HepG2 (cell line): ENCODE data around the gene GRIK1.

ENCODE experiments used
- ATF1 ChIP-seq: IDR thresholded peaks from 2 replicates; pipeline ENCODE4 v1.6.1; 2016; ENCODE audit warnings: mild to moderate bottlenecking, control low read depth
- CHCHD3 ChIP-seq: sonication (generic); formaldehyde crosslinking; IDR thresholded peaks from 2 replicates; pipeline ENCODE4 v1.8.0; 2022; ENCODE audit warnings: mild to moderate bottlenecking, missing genetic modification reagents, moderate library complexity
- EZH2 ChIP-seq: conservative IDR thresholded peaks from 2 replicates; pipeline ENCODE4 v1.6.1; 2012; ENCODE audit warnings: mild to moderate bottlenecking, low read depth, low read length, moderate library complexity
- KAT2B ChIP-seq: fragments of 150-350 bp; IDR thresholded peaks from 2 replicates; pipeline ENCODE4 v1.6.1; 2014; ENCODE audit warnings: low read depth, low read length, borderline replicate concordance
- MTF1 ChIP-seq: sonication (generic); formaldehyde crosslinking; IDR thresholded peaks from 2 replicates; pipeline ENCODE4 v1.5.0; 2020; ENCODE audit warnings: missing genetic modification reagents
- NBN ChIP-seq: fragments of 450-650 bp; conservative IDR thresholded peaks from 2 replicates; pipeline ENCODE4 v1.6.1; 2017
- NR1H2 ChIP-seq: sonication (generic); formaldehyde crosslinking; IDR thresholded peaks from 2 replicates; pipeline ENCODE4 v1.8.1; 2022; ENCODE audit warnings: low read depth, missing genetic modification reagents, borderline replicate concordance
- SIX4 ChIP-seq: sonication (generic); formaldehyde crosslinking; IDR thresholded peaks from 2 replicates; pipeline ENCODE4 v1.4.0; 2020; ENCODE audit warnings: missing genetic modification reagents
- TF ChIP-seq, protein P1 (sequence below): sonication (generic); formaldehyde crosslinking; IDR thresholded peaks from 2 replicates; pipeline ENCODE4 v1.5.0; 2020; ENCODE audit warnings: mild to moderate bottlenecking, missing genetic modification reagents, moderate library complexity
- TF ChIP-seq, protein P2 (sequence below), 2 experiments: fragments of 450-650 bp in 1 of 2; sonication (generic) in 1 of 2; formaldehyde crosslinking in 1 of 2; IDR thresholded peaks; 2 replicates each; pipeline versions ENCODE4 v1.6.1 to v1.8.0; 2016 to 2022; ENCODE audit warnings: antibody characterized with exemption in 1 of 2, mild to moderate bottlenecking in 1 of 2, missing genetic modification reagents in 1 of 2

DNA sequence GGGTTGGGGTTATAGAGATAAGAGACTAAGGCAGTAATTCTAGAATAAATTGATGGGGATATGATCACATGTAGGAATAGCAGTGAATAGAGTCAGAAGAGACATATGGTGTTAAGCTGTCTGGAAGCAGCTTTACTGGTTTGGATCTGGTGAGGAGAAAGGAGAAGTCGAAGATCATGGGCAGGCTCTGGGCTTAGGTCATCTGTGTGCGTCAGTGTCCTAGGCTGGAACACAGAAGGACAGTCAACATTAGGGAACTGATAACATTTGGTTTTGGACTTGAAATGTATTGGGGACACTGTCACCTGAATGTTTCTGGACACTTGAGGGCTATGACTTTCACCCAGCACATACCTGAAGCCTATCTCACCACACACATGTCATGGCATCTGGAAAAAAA lies 13.9 kb upstream of the GRIK1 start:
- no peak for TF ChIP-seq NBN
- TF ChIP-seq, protein P1, sequence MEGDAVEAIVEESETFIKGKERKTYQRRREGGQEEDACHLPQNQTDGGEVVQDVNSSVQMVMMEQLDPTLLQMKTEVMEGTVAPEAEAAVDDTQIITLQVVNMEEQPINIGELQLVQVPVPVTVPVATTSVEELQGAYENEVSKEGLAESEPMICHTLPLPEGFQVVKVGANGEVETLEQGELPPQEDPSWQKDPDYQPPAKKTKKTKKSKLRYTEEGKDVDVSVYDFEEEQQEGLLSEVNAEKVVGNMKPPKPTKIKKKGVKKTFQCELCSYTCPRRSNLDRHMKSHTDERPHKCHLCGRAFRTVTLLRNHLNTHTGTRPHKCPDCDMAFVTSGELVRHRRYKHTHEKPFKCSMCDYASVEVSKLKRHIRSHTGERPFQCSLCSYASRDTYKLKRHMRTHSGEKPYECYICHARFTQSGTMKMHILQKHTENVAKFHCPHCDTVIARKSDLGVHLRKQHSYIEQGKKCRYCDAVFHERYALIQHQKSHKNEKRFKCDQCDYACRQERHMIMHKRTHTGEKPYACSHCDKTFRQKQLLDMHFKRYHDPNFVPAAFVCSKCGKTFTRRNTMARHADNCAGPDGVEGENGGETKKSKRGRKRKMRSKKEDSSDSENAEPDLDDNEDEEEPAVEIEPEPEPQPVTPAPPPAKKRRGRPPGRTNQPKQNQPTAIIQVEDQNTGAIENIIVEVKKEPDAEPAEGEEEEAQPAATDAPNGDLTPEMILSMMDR (CRISPR knock-in tag), result no peak
- no peak for TF ChIP-seq EZH2
- TF ChIP-seq, protein P2, sequence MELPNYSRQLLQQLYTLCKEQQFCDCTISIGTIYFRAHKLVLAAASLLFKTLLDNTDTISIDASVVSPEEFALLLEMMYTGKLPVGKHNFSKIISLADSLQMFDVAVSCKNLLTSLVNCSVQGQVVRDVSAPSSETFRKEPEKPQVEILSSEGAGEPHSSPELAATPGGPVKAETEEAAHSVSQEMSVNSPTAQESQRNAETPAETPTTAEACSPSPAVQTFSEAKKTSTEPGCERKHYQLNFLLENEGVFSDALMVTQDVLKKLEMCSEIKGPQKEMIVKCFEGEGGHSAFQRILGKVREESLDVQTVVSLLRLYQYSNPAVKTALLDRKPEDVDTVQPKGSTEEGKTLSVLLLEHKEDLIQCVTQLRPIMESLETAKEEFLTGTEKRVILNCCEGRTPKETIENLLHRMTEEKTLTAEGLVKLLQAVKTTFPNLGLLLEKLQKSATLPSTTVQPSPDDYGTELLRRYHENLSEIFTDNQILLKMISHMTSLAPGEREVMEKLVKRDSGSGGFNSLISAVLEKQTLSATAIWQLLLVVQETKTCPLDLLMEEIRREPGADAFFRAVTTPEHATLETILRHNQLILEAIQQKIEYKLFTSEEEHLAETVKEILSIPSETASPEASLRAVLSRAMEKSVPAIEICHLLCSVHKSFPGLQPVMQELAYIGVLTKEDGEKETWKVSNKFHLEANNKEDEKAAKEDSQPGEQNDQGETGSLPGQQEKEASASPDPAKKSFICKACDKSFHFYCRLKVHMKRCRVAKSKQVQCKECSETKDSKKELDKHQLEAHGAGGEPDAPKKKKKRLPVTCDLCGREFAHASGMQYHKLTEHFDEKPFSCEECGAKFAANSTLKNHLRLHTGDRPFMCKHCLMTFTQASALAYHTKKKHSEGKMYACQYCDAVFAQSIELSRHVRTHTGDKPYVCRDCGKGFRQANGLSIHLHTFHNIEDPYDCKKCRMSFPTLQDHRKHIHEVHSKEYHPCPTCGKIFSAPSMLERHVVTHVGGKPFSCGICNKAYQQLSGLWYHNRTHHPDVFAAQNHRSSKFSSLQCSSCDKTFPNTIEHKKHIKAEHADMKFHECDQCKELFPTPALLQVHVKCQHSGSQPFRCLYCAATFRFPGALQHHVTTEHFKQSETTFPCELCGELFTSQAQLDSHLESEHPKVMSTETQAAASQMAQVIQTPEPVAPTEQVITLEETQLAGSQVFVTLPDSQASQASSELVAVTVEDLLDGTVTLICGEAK (IDR thresholded peaks at IDR 0.05), result no peak
- TF ChIP-seq, protein P2 (CRISPR knock-in tag; IDR thresholded peaks at IDR 0.05), result no peak
- no peak for TF ChIP-seq CHCHD3 (CRISPR knock-in tag)
- no peak for TF ChIP-seq SIX4 (CRISPR knock-in tag)
- no peak for TF ChIP-seq NR1H2 (CRISPR knock-in tag)
- no peak for TF ChIP-seq MTF1 (CRISPR knock-in tag)
- TF ChIP-seq KAT2B, result no peak
- no peak for TF ChIP-seq ATF1
